Fibroblast of lung (primary cell): ENCODE measurements around the gene TNNT1.

Source experiments
- CTCF ChIP-seq, 2 donors: IDR thresholded peaks in 1 of 2; conservative IDR thresholded peaks in 1 of 2; 1 replicate in 1 of 2; 2 replicates in 1 of 2; pipeline ENCODE4 v1.5.1; 2011 to 2012; ENCODE audit warnings: low read length in 2 of 2, control low read depth in 1 of 2, inconsistent platforms in 1 of 2, low read depth in 1 of 2, mild to moderate bottlenecking in 1 of 2
- EZH2 ChIP-seq: IDR thresholded peaks from 2 replicates; pipeline ENCODE4 v1.5.1; 2012; ENCODE audit warnings: low read length, control low read depth, mild to moderate bottlenecking; ENCODE audit errors: missing control alignments

GRCh38 chr19:55134736-55135135 lies 14.3 kb downstream of the TNNT1 start:
- TF ChIP-seq CTCF (conservative IDR thresholded peaks at IDR 0.05 in 1 of 2, IDR thresholded peaks at IDR 0.05 in 1 of 2; ENCODE audit: low read depth in 1 of 2, low read length in 2 of 2) (no peak), EZH2 (no peak)
